ENCODE results near the gene HAAO. TPM values are rescaled to one million over a fixed set of nuclear protein-coding genes. Genes with fewer than 3 reads are reported as not detected.

The HAAO gene
- total and polyA plus RNA-seq, 3 experiments from 2014 or later = 0.27 to 0.35 TPM; not detected in 1

- no peaks in the 10 kb centered on the region for H3K27me3 ChIP-seq (ENCODE audit: insufficient read depth, low read length, poor library complexity, severe bottlenecking)
- ChIA-PET CTCF (no interaction called here), POLR2A (no interaction called here)
- no peak overlapping the region for H3K4me3 ChIP-seq (ENCODE audit: low read length)
- Mint-ChIP-seq H3K4me3 (no peak overlapping the region), H3K36me3 (peaks cover 9 to 31% (median 10%) of the 10 kb centered on the region in 3 donors), H3K9me3 (no peaks in the 10 kb centered on the region), H3K27ac (no peak overlapping the region), H3K4me1 (no peaks in the 10 kb centered on the region), H3K27me3 (no peaks in the 10 kb centered on the region)
- H3K9me3 ChIP-seq (ENCODE audit: low read length) = no peaks in the 10 kb centered on the region
- H3K4me1 ChIP-seq (ENCODE audit: insufficient read depth, low read length) = no peaks in the 10 kb centered on the region
- DNase-seq = no peak
- H3K27ac ChIP-seq (ENCODE audit: low read depth, low read length) = no peak overlapping the region
- no peaks in the 10 kb centered on the region for H3K36me3 ChIP-seq (ENCODE audit: insufficient read depth, low read length)
Measured at GRCh38 chr2:42723465-42723864, 68.9 kb downstream of the HAAO start.

- POLR2A ChIA-PET = no interaction called here
- H3K27ac ChIP-seq (ENCODE audit: low read depth, low read length) = no peak overlapping the region
Measured at GRCh38 chr2:42722320-42723190, 69.8 kb downstream of the HAAO start.

GRCh38 chr2:42721898-42722297, 70.5 kb downstream of the HAAO start:
- Histone ChIP-seq H3K4me1 (ENCODE audit: insufficient read depth, low read length) (no peaks in the 10 kb centered on the region), H3K27me3 (ENCODE audit: insufficient read depth, low read length, poor library complexity, severe bottlenecking) (no peaks in the 10 kb centered on the region), H3K27ac (ENCODE audit: low read depth, low read length) (no peak overlapping the region), H3K4me3 (ENCODE audit: low read length) (no peak overlapping the region), H3K9me3 (ENCODE audit: low read length) (no peaks in the 10 kb centered on the region), H3K36me3 (ENCODE audit: insufficient read depth, low read length) (no peaks in the 10 kb centered on the region)
- no peak for DNase-seq
- ChIA-PET CTCF (no interaction called here), POLR2A (no interaction called here)
- H3K4me1 Mint-ChIP-seq = no peaks in the 10 kb centered on the region
- H3K9me3 Mint-ChIP-seq = no peaks in the 10 kb centered on the region
- H3K27ac Mint-ChIP-seq = peak overlapping the region in 1 of 8 donors; percentile 52
- H3K4me3 Mint-ChIP-seq = no peak overlapping the region
- peaks cover 5 to 25% (median 7%) of the 10 kb centered on the region in 3 donors for H3K36me3 Mint-ChIP-seq
- H3K27me3 Mint-ChIP-seq = no peaks in the 10 kb centered on the region

More at GRCh38 chr2:42722320-42723190, 69.8 kb downstream of the HAAO start:
- Mint-ChIP-seq H3K9me3 (no peaks in the 10 kb centered on the region), H3K4me1 (no peaks in the 10 kb centered on the region), H3K27me3 (no peaks in the 10 kb centered on the region), H3K36me3 (peaks cover 5 to 28% (median 7%) of the 10 kb centered on the region in 3 donors), H3K4me3 (no peak overlapping the region), H3K27ac (peak overlapping the region in 1 of 8 donors; percentile 52)
- DNase-seq = no peak
- Histone ChIP-seq H3K36me3 (ENCODE audit: insufficient read depth, low read length) (no peaks in the 10 kb centered on the region), H3K9me3 (ENCODE audit: low read length) (no peaks in the 10 kb centered on the region), H3K4me3 (ENCODE audit: low read length) (no peak overlapping the region), H3K27me3 (ENCODE audit: insufficient read depth, low read length, poor library complexity, severe bottlenecking) (no peaks in the 10 kb centered on the region), H3K4me1 (ENCODE audit: insufficient read depth, low read length) (no peaks in the 10 kb centered on the region)
- CTCF ChIA-PET = no interaction called here

Other genes starting within 250 kb of the HAAO start
- gene MTA3, start 224.0 kb downstream of the HAAO start, total RNA-seq = 10 to 100 TPM; 20.0 to 24.1 TPM
- 7.9 TPM for gene MTA3, start 224.0 kb downstream of the HAAO start, polyA plus RNA-seq
- gene OXER1, start 28.4 kb downstream of the HAAO start, total RNA-seq = under 1 TPM in 1 of 2 experiments, not detected in 1; 0.11 TPM
- gene OXER1, start 28.4 kb downstream of the HAAO start, polyA plus RNA-seq = 0.15 TPM